HEK293 (cell line): ENCODE data around the gene SEPTIN5.
A peak's percentile ranks its signal among the peaks of the same experiment; 100 is the strongest.

Experiments used
- BCL11B ChIP-seq: fragments of 450-650 bp; formaldehyde crosslinking; IDR thresholded peaks from 2 replicates; pipeline ENCODE4 v1.5.1; 2016; ENCODE audit warnings: low read depth, missing biosample characterization, missing genetic modification characterization
- GLIS2 ChIP-seq: fragments of 450-650 bp; formaldehyde crosslinking; IDR thresholded peaks from 2 replicates; pipeline ENCODE4 v1.5.1; 2016; ENCODE audit warnings: missing biosample characterization, missing genetic modification characterization
- KLF8 ChIP-seq: fragments of 450-650 bp; formaldehyde crosslinking; IDR thresholded peaks from 2 replicates; pipeline ENCODE4 v1.5.1; 2016; ENCODE audit warnings: missing biosample characterization, missing genetic modification characterization
- OVOL3 ChIP-seq: fragments of 450-650 bp; formaldehyde crosslinking; IDR thresholded peaks from 2 replicates; pipeline ENCODE4 v1.5.1; 2016; ENCODE audit warnings: missing biosample characterization, missing genetic modification characterization
- PATZ1 ChIP-seq: fragments of 450-650 bp; formaldehyde crosslinking; IDR thresholded peaks from 2 replicates; pipeline ENCODE4 v1.5.1; 2016; ENCODE audit warnings: missing biosample characterization, missing genetic modification characterization
- TSHZ1 ChIP-seq: fragments of 450-650 bp; formaldehyde crosslinking; IDR thresholded peaks from 2 replicates; pipeline ENCODE4 v1.5.1; 2016; ENCODE audit warnings: missing biosample characterization, missing genetic modification characterization, borderline replicate concordance
- ZBTB11 ChIP-seq: fragments of 450-650 bp; formaldehyde crosslinking; conservative IDR thresholded peaks from 2 replicates; pipeline ENCODE4 v1.5.1; 2016; ENCODE audit warnings: low read depth, missing biosample characterization, missing genetic modification characterization
- ZBTB17 ChIP-seq: fragments of 450-650 bp; formaldehyde crosslinking; IDR thresholded peaks from 2 replicates; pipeline ENCODE4 v1.5.1; 2016; ENCODE audit warnings: missing biosample characterization, missing genetic modification characterization
- ZEB2 ChIP-seq: fragments of 450-650 bp; formaldehyde crosslinking; IDR thresholded peaks from 2 replicates; pipeline ENCODE4 v1.5.1; 2016; ENCODE audit warnings: missing biosample characterization, missing genetic modification characterization
- ZFHX2 ChIP-seq: fragments of 450-650 bp; formaldehyde crosslinking; conservative IDR thresholded peaks from 2 replicates; pipeline ENCODE4 v1.5.1; 2016; ENCODE audit warnings: missing biosample characterization, missing genetic modification characterization
- ZFP3 ChIP-seq: fragments of 450-650 bp; formaldehyde crosslinking; IDR thresholded peaks from 2 replicates; pipeline ENCODE4 v1.5.1; 2016; ENCODE audit warnings: low read depth, missing biosample characterization, missing genetic modification characterization
- ZFP41 ChIP-seq: fragments of 450-650 bp; formaldehyde crosslinking; IDR thresholded peaks from 2 replicates; pipeline ENCODE4 v1.5.1; 2016; ENCODE audit warnings: missing biosample characterization, missing genetic modification characterization, borderline replicate concordance
- ZIC2 ChIP-seq: fragments of 450-650 bp; formaldehyde crosslinking; IDR thresholded peaks from 2 replicates; pipeline ENCODE4 v1.5.1; 2016; ENCODE audit warnings: missing biosample characterization, missing genetic modification characterization
- ZNF146 ChIP-seq: fragments of 450-650 bp; formaldehyde crosslinking; IDR thresholded peaks from 2 replicates; pipeline ENCODE4 v1.5.1; 2016; ENCODE audit warnings: missing biosample characterization, missing genetic modification characterization
- ZNF311 ChIP-seq: fragments of 450-650 bp; formaldehyde crosslinking; IDR thresholded peaks from 2 replicates; pipeline ENCODE4 v1.5.1; 2017; ENCODE audit warnings: missing biosample characterization, missing genetic modification characterization, borderline replicate concordance
- ZNF37A ChIP-seq: fragments of 450-650 bp; IDR thresholded peaks from 2 replicates; pipeline ENCODE4 v1.5.1; 2018; ENCODE audit warnings: missing biosample characterization, missing genetic modification characterization
- ZNF426 ChIP-seq: fragments of 450-650 bp; formaldehyde crosslinking; IDR thresholded peaks from 2 replicates; pipeline ENCODE4 v1.5.1; 2017; ENCODE audit warnings: missing biosample characterization, missing genetic modification characterization, mild to moderate bottlenecking, inconsistent platforms, moderate library complexity
- ZNF433 ChIP-seq: fragments of 450-650 bp; formaldehyde crosslinking; IDR thresholded peaks from 2 replicates; pipeline ENCODE4 v1.5.1; 2016; ENCODE audit warnings: missing biosample characterization, missing genetic modification characterization, low read depth
- ZNF473 ChIP-seq: fragments of 450-650 bp; formaldehyde crosslinking; IDR thresholded peaks from 2 replicates; pipeline ENCODE4 v1.5.1; 2017; ENCODE audit warnings: missing biosample characterization, missing genetic modification characterization
- ZNF518A ChIP-seq: fragments of 450-650 bp; formaldehyde crosslinking; conservative IDR thresholded peaks from 2 replicates; pipeline ENCODE4 v1.5.1; 2016; ENCODE audit warnings: low read depth, missing biosample characterization, missing genetic modification characterization
- ZNF558 ChIP-seq: fragments of 450-650 bp; formaldehyde crosslinking; IDR thresholded peaks from 2 replicates; pipeline ENCODE4 v1.5.1; 2016; ENCODE audit warnings: missing biosample characterization, missing genetic modification characterization
- ZNF561 ChIP-seq: fragments of 450-650 bp; IDR thresholded peaks from 2 replicates; pipeline ENCODE4 v1.5.1; 2018; ENCODE audit warnings: missing biosample characterization, missing genetic modification characterization, borderline replicate concordance
- ZNF623 ChIP-seq: fragments of 450-650 bp; formaldehyde crosslinking; IDR thresholded peaks from 2 replicates; pipeline ENCODE4 v1.5.1; 2016; ENCODE audit warnings: missing biosample characterization, missing genetic modification characterization
- ZNF624 ChIP-seq: fragments of 450-650 bp; formaldehyde crosslinking; IDR thresholded peaks from 2 replicates; pipeline ENCODE4 v1.5.1; 2017; ENCODE audit warnings: missing biosample characterization, missing genetic modification characterization
- ZNF629 ChIP-seq: fragments of 450-650 bp; formaldehyde crosslinking; IDR thresholded peaks from 2 replicates; pipeline ENCODE4 v1.5.1; 2017; ENCODE audit warnings: missing biosample characterization, missing genetic modification characterization
- ZNF707 ChIP-seq: fragments of 450-650 bp; formaldehyde crosslinking; IDR thresholded peaks from 2 replicates; pipeline ENCODE4 v1.5.1; 2016; ENCODE audit warnings: missing biosample characterization, missing genetic modification characterization
- ZNF777 ChIP-seq: fragments of 450-650 bp; formaldehyde crosslinking; IDR thresholded peaks from 2 replicates; pipeline ENCODE4 v1.5.1; 2017; ENCODE audit warnings: missing biosample characterization, missing genetic modification characterization, borderline replicate concordance

Gene SEPTIN5

GRCh38 chr22:19730655-19731360 is 16.5 kb downstream of the SEPTIN5 start (continued):
- TF ChIP-seq ZNF518A (tag by site-specific recombination) = no peak
- TF ChIP-seq ZNF37A (tag by site-specific recombination) = no peak
- no peak for TF ChIP-seq ZNF624 (tag by site-specific recombination)
- TF ChIP-seq PATZ1 = peak; percentile 99
- TF ChIP-seq GLIS2 (tag by site-specific recombination) = peak; percentile 69
- no peak for TF ChIP-seq BCL11B
- peak; percentile 78 for TF ChIP-seq ZIC2 (tag by site-specific recombination)
- no peak for TF ChIP-seq ZNF558
- no peak for TF ChIP-seq ZNF623 (tag by site-specific recombination)
- no peak for TF ChIP-seq ZNF473
- TF ChIP-seq ZNF311 = no peak
- TF ChIP-seq ZEB2 = peak; percentile 75
- TF ChIP-seq ZNF146 (tag by site-specific recombination) = no peak
- TF ChIP-seq ZNF777 (tag by site-specific recombination) = peak; percentile 92; the same call in 1 of the 2 replicates
- no peak for TF ChIP-seq ZBTB11 (tag by site-specific recombination)
- TF ChIP-seq ZFP41 (tag by site-specific recombination) = no peak
- peak; percentile 95 for TF ChIP-seq ZFHX2
- TF ChIP-seq ZNF426 (tag by site-specific recombination) = no peak
- no peak for TF ChIP-seq ZNF707 (tag by site-specific recombination)
- no peak for TF ChIP-seq OVOL3 (tag by site-specific recombination)
- 0 out of 2 replicates have a peak, but pooled peaks have one; percentile 53 for TF ChIP-seq ZNF561 (tag by site-specific recombination)
- TF ChIP-seq ZBTB17 (tag by site-specific recombination) = peak; percentile 59
- TF ChIP-seq TSHZ1 = 0 out of 2 replicates have a peak, but pooled peaks have one; percentile 14
- no peak for TF ChIP-seq ZFP3
- TF ChIP-seq ZNF433 = no peak
- TF ChIP-seq ZNF629 (tag by site-specific recombination) = peak; percentile 54; the same call in 1 of the 2 replicates
- peak; percentile 83; the same call in 1 of the 2 replicates for TF ChIP-seq KLF8
